NCI-H1930 (cell line): ENCODE results near the gene MELK.

Source experiments
- DNase-seq, 2 experiments: peaks; one replicate each; lab custom pipeline; 2025; lab: John Stamatoyannopoulos, UW

Gene MELK

GRCh38 chr9:36676091-36676490, 103.4 kb downstream of the MELK start:
- no peak for DNase-seq

- no peak for DNase-seq
Measured at GRCh38 chr9:36676778-36677485, 104.2 kb downstream of the MELK start.

- no peak for DNase-seq
Measured at GRCh38 chr9:36677611-36678010, 104.9 kb downstream of the MELK start.

- DNase-seq: no peak
Measured at GRCh38 chr9:36679710-36680109, 107.0 kb downstream of the MELK start.

GRCh38 chr9:36686471-36686870, 113.8 kb downstream of the MELK start:
- no peak for DNase-seq

GRCh38 chr9:36690412-36691168, 117.9 kb downstream of the MELK start:
- no peak for DNase-seq

GRCh38 chr9:36691671-36692070, 119.0 kb downstream of the MELK start:
- DNase-seq: no peak

GRCh38 chr9:36698984-36699383, 126.3 kb downstream of the MELK start:
- DNase-seq: no peak

GRCh38 chr9:36704148-36704547, 131.5 kb downstream of the MELK start:
- DNase-seq: no peak

GRCh38 chr9:36713515-36714490, 141.1 kb downstream of the MELK start:
- DNase-seq: no peak

GRCh38 chr9:36716496-36716895, 143.8 kb downstream of the MELK start:
- DNase-seq: no peak

GRCh38 chr9:36717276-36717675, 144.6 kb downstream of the MELK start:
- DNase-seq: no peak

- DNase-seq: no peak
Measured at GRCh38 chr9:36718612-36719011, 145.9 kb downstream of the MELK start.

GRCh38 chr9:36720043-36720442, 147.3 kb downstream of the MELK start:
- no peak for DNase-seq

- no peak for DNase-seq
Measured at GRCh38 chr9:36721846-36722588, 149.3 kb downstream of the MELK start.

GRCh38 chr9:36725777-36726356, 153.2 kb downstream of the MELK start:
- DNase-seq: no peak
